SK-N-SH treated with all-trans-retinoic acid at 6 μM for 48 hours (cell line): Measurements from ENCODE around the gene MYH13.

Experiments used
- BACH2 ChIP-seq: fragments of 250-450 bp; sonication (Bioruptor Pico); IDR thresholded peaks from 2 replicates; pipeline ENCODE4 v1.9.0; 2021; ENCODE audit warnings: mild to moderate bottlenecking, borderline replicate concordance
- ZFP3 ChIP-seq: fragments of 250-450 bp; sonication (Bioruptor Pico); IDR thresholded peaks from 2 replicates; pipeline ENCODE4 v1.5.0; 2020; ENCODE audit warnings: mild to moderate bottlenecking, moderate library complexity

GRCh38 chr17:10352893-10353292 is 19.9 kb downstream of the MYH13 start:
- no peak for TF ChIP-seq ZFP3 (CRISPR knock-in tag)
- no peak for TF ChIP-seq BACH2 (CRISPR knock-in tag)
